Bronchial epithelial cell (primary cell): ENCODE results near the gene CPNE2. TPM values are rescaled to one million over a fixed set of nuclear protein-coding genes. Genes with fewer than 3 reads are reported as not detected.

Source experiments
- DNase-seq: peaks from one replicate; pipeline ENCODE4 v3.0.0-alpha.2; 2010; ENCODE audit warnings: low read depth
- FAIRE-seq: peaks from 2 replicates; lab custom pipeline; 2011; peaks lifted over from hg19 to GRCh38; lab: Jason Lieb, UNC
- H3K27me3 ChIP-seq: 2 replicates; pipeline ENCODE4 v1.5.1; 2011; ENCODE audit warnings: low read length; ENCODE audit not compliant: control insufficient read depth, insufficient read depth
- H3K36me3 ChIP-seq: 2 replicates; pipeline ENCODE4 v1.5.1; 2011; ENCODE audit warnings: low read length; ENCODE audit not compliant: control insufficient read depth, insufficient read depth
- H3K4me3 ChIP-seq: 2 replicates; pipeline ENCODE4 v1.5.1; 2011; ENCODE audit warnings: mild to moderate bottlenecking, low read depth, low read length, control low read depth
- total RNA-seq: library from RNA; depleted of rRNA; stranded (reverse); fragments of >200 nt; gene quantifications from 2 replicates; pipeline ENCODE4 v1.2.1, GENCODE V29; 2014
- TF ChIP-seq, protein P1 (sequence below): IDR thresholded peaks from 2 replicates; pipeline ENCODE4 v1.5.1; 2011; ENCODE audit warnings: mild to moderate bottlenecking, moderate library complexity, low read length, control low read depth, inconsistent platforms; ENCODE audit not compliant: insufficient read depth, severe bottlenecking

CPNE2 gene
- total RNA-seq, 1 donor from 2014 or later, result 5.0 TPM

DNA sequence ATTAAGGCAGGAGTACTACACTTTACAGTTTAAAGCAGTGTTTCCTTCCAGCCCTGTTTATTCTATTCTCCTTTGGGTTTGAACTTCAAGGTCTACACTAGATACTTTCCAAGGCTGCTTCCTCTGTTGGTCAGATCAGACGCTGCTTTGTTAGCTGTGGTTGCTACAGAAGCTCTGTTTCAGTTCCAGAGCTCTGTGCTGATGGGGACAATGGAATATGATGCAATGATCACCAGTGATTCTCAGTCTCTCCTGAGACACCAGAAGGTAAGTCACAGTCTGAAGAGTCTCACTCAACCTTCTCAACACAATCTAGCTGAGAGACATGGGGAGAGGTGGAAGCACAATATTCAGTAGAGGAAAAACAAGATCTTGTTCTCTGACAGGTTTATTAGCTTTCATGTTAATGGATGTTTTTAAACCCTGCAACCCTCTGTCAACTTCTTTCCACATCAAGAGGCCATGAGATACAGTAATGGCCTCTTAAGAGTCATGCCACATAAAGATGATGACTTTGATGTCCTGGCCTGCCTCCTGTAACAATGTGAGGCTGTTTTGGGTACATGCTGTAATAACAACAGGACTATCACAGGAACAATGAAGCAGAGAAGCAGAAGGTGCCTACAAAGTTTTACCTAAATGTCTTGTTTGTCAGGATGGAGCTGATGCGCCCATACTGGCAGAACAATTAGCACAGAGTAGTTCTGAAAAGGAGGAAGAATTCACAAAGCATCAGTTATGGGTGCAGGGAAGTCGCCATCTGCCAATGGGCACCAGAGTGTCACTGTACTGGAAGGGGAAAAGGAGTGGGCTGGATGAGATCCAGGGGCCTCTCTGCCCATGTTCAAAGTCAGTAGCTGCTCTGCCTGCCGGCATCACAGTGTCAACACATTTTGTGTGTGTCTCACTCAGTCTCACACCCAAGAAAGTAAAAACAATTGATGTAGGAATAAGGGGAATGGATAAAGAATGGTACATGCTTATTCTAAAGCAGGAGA, 60.0 kb downstream of the CPNE2 start:
- TF ChIP-seq, protein P1, sequence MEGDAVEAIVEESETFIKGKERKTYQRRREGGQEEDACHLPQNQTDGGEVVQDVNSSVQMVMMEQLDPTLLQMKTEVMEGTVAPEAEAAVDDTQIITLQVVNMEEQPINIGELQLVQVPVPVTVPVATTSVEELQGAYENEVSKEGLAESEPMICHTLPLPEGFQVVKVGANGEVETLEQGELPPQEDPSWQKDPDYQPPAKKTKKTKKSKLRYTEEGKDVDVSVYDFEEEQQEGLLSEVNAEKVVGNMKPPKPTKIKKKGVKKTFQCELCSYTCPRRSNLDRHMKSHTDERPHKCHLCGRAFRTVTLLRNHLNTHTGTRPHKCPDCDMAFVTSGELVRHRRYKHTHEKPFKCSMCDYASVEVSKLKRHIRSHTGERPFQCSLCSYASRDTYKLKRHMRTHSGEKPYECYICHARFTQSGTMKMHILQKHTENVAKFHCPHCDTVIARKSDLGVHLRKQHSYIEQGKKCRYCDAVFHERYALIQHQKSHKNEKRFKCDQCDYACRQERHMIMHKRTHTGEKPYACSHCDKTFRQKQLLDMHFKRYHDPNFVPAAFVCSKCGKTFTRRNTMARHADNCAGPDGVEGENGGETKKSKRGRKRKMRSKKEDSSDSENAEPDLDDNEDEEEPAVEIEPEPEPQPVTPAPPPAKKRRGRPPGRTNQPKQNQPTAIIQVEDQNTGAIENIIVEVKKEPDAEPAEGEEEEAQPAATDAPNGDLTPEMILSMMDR, result no peak
- Histone ChIP-seq H3K36me3 (peaks cover 7% of the 10 kb centered on the region), H3K27me3 (no peaks in the 10 kb centered on the region), H3K4me3 (no peak overlapping the region)
- DNase-seq (no peak), FAIRE-seq (no peak)

DNA sequence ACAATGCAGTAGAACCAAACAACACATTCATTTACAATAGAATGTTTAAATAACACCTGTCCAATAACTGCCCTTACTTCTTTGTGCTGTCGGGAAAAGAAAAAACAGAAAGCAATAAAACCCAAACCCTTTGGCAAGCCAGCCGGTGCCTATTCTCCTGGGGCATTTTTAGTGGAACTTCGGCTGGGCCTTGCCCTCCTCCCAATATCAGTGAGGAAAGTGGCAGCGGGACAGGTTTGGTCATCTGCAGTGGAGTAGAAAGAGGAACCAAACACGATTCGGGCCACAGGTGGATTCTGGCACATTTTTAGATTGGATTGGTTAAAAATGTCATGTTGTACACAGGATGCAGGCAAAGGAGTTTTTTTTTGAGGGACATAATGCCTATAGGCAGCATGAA, 61.5 kb downstream of the CPNE2 start:
- H3K27me3 ChIP-seq, result no peaks in the 10 kb centered on the region
- FAIRE-seq (no peak), DNase-seq (no peak)
- no peak overlapping the region for H3K4me3 ChIP-seq
- H3K36me3 ChIP-seq, result peaks cover 9% of the 10 kb centered on the region
- TF ChIP-seq, protein P1, result no peak

DNA sequence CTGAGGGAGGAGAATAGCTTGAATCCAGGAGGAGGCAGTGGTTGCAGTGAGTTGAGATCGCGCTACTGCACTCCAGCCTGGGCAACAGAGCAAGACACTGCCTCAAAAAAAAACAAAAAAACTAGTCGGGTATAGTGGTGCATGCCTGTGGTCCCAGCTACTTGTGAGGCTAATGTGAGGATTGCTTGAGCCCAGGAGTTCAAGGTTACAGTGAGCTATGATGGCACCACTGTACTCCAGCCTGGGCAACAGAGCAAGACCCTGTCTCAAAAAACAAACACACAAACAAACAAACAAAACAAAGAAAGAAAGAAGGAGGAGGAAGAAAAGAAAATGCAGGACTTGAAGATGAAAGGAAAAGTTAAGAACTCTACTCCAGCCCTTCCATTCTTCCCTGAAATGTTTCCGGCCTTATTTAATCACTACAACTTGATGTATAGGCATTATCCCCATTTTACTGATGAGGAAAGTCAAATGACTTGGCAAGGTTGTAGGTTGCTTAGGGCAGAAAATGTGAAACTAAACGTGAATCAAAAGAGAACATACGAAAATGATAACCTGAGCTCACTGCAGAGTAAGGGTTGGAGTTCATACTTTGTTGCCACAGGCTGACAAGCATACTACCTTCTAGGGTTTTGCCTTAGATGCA, 63.4 kb downstream of the CPNE2 start:
- Histone ChIP-seq H3K4me3 (no peak overlapping the region), H3K36me3 (peaks cover 11% of the 10 kb centered on the region), H3K27me3 (no peaks in the 10 kb centered on the region)
- FAIRE-seq (no peak), DNase-seq (no peak)
- TF ChIP-seq, protein P1, result no peak

DNA sequence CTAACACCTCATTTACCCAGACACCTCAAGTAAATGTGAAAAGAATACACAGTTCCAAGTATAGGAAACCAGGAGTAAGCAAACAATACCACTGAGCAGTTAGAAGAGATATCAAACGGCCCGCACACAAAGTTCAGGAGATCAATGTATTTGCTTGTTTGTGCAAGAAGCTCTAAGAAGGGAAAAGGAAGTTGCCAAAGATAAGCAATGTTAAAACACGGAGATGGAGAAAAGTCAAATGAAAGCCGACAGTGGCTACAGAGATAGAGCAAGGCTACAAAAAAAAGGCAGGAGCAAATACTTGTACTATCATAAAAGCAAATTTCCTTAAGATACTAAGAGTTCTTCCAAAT, 63.9 kb downstream of the CPNE2 start:
- TF ChIP-seq, protein P1, result no peak
- H3K36me3 ChIP-seq, result peaks cover 11% of the 10 kb centered on the region
- DNase-seq (no peak), FAIRE-seq (no peak)
- no peak overlapping the region for H3K4me3 ChIP-seq
- no peaks in the 10 kb centered on the region for H3K27me3 ChIP-seq

DNA sequence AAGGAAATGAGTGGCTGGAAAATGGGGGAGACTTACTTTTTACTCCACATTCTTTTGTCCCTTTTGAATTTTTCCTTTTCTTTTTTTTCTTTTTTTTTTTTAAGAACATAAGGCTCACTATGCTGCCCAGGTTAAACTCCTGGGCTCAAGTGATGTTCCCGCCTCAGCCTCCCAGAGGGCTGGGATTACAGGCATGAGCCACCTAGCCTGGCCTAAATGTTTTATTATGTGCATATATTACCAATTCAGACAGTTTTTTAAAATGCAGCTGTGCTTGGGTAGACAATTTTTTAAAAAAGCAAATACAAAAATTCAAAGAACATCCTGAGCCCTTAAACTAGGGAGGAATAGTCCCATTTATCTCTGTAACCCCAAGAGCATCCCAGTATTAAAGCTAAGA, 65.2 kb downstream of the CPNE2 start:
- TF ChIP-seq, protein P1, result no peak
- Histone ChIP-seq H3K36me3 (peaks cover 11% of the 10 kb centered on the region), H3K27me3 (no peaks in the 10 kb centered on the region), H3K4me3 (no peak overlapping the region)
- FAIRE-seq, result no peak
- DNase-seq, result no peak
